Right lobe of liver (tissue), 6 donors: ENCODE data around the gene RMC1. TPM values are rescaled to one million over a fixed set of nuclear protein-coding genes. Genes with fewer than 3 reads are reported as not detected.
A peak's percentile ranks its signal among the peaks of the same experiment; 100 is the strongest.

Experiments used
- ATAC-seq, 4 donors: fragments of 200-7000 bp; cut with Tn5 transposase; one replicate each; pipeline ENCODE4 v1.9.1; 2020; ENCODE audit warnings: mild to moderate bottlenecking in 4 of 4, moderate library complexity in 4 of 4
- DNase-seq, 3 donors: peaks; one replicate each; pipeline ENCODE4 v3.0.0-alpha.2; 2020
- H3K27ac ChIP-seq, 3 donors: fragments of 200-600 bp; one replicate each; pipeline ENCODE4 v1.8.0; 2022
- H3K27me3 ChIP-seq, 2 donors: fragments of 200-600 bp; one replicate each; pipeline ENCODE4 v1.8.0; 2022
- H3K36me3 ChIP-seq, 4 donors: fragments of 200-600 bp; sonication (generic) in 1 of 4; one replicate each; pipeline versions ENCODE4 v1.5.1 to v1.8.0; 2017 to 2022; ENCODE audit warnings: control low read depth in 1 of 4
- H3K4me1 ChIP-seq, 4 donors: fragments of 200-600 bp; sonication (generic) in 1 of 4; one replicate each; pipeline versions ENCODE4 v1.5.1 to v1.8.0; 2017 to 2022; ENCODE audit warnings: control low read depth in 1 of 4
- H3K4me3 ChIP-seq, 3 donors: fragments of 200-600 bp; one replicate each; pipeline ENCODE4 v1.8.0; 2022
- H3K9me3 ChIP-seq, 4 donors: fragments of 200-600 bp; sonication (generic) in 1 of 4; one replicate each; pipeline versions ENCODE4 v1.5.1 to v1.8.0; 2017 to 2022; ENCODE audit warnings: control low read depth in 1 of 4
- CTCF ChIP-seq, 4 donors: fragments of 200-600 bp in 3 of 4; fragments of 450-650 bp in 1 of 4; IDR thresholded peaks; one replicate each; pipeline versions ENCODE4 v1.5.1 to v1.8.0; 2016 to 2022; ENCODE audit warnings: antibody characterized with exemption in 4 of 4, mild to moderate bottlenecking in 2 of 4
- POLR2A ChIP-seq: fragments of 450-650 bp; IDR thresholded peaks from one replicate; pipeline ENCODE4 v1.6.1; 2017; ENCODE audit warnings: antibody characterized with exemption, mild to moderate bottlenecking
- WGBS: methylation state at CpG from one replicate; pipeline ENCODE4 v1.1.6; 2018; ENCODE audit warnings: low coverage, low lambda C conversion rate; ENCODE audit not compliant: insufficient coverage; ENCODE audit errors: missing lambda C conversion rate; 5-methylcytosine and 5-hydroxymethylcytosine counted together
- intact Hi-C, 2 donors: fragments of 100-400 bp; cut with DNase I; formaldehyde crosslinking; loops; one replicate each; pipeline versions ENCODE4 v1.11.2 to v1.14.1; 2022
- small RNA-seq, 2 experiments: library from RNA; depleted of rRNA; stranded (forward); fragments of <200 nt; gene quantifications; one replicate each; pipeline ENCODE3, GENCODE V24; 2016
- total RNA-seq, 6 experiments: library from RNA; depleted of rRNA in 2 of 6; stranded (reverse); fragments of >200 nt in 2 of 6; fragmentation: NEBNext Ultra II Directional in 3 of 6; extraction: Animal tissue kit (Norgen Biotek cat#: 25700) in 3 of 6; gene quantifications; one replicate each; pipeline versions ENCODE4 v1.1.0 to v1.2.4, GENCODE V29; 2016 to 2023
- donor health status: DM: no; HTN: yes; CAD: no.
- donor health status: DM: no; HTN: no; CAD: no.
- donor health status: DM: no; HTN: no; CAD: no.
- donor health status: DM: no; HTN: yes; CAD: no.
- donor health status: DM: no; HTN: yes; CAD: no.

The RMC1 gene
- total RNA-seq, 6 experiments from 2014 or later = 16.8 to 24.5 (median 21.9) TPM

- DNase-seq (no peak), ATAC-seq (no peak)
- H3K9me3 ChIP-seq = no peaks in the 10 kb centered on the region
- no peaks in the 10 kb centered on the region for H3K36me3 ChIP-seq
- 93% methylated on average over 2 of the region's 6 CpGs for WGBS
- TF ChIP-seq CTCF (IDR thresholded peaks at IDR 0.05) = no peak
- no peak for TF ChIP-seq POLR2A
- H3K4me3 ChIP-seq = no peak overlapping the region
- intact Hi-C loops = loop anchor here in 1 of 2 donors (10.0 kb wide), 1 partner anchor 53 kb away; no protein-coding TSS in a partner anchor
- H3K4me1 ChIP-seq = peaks cover 0 to 22% (median 3%) of the 10 kb centered on the region in 4 donors
- peak overlapping the region in 1 of 3 donors; percentile 10 for H3K27ac ChIP-seq
- no peaks in the 10 kb centered on the region for H3K27me3 ChIP-seq
These were observed 74.9 kb downstream of the RMC1 start for GRCh38 chr18:23578067-23578701.

GRCh38 chr18:23578891-23579653 lies 75.8 kb downstream of the RMC1 start:
- Histone ChIP-seq H3K9me3 (no peaks in the 10 kb centered on the region), H3K4me1 (peaks cover 0 to 25% (median 5%) of the 10 kb centered on the region in 4 donors), H3K27me3 (no peaks in the 10 kb centered on the region), H3K27ac (peak overlapping the region in 1 of 3 donors; percentile 43), H3K4me3 (no peak overlapping the region), H3K36me3 (no peaks in the 10 kb centered on the region)
- intact Hi-C loops = loop anchor here in 1 of 2 donors (10.0 kb wide), 1 partner anchor 54 kb away; no protein-coding TSS in a partner anchor
- ATAC-seq (peak; percentile 40 to 79 (median 66)), DNase-seq (no peak)
- TF ChIP-seq POLR2A (no peak), CTCF (IDR thresholded peaks at IDR 0.05) (no peak)
- 85% methylated on average over 8 of the region's 8 CpGs for WGBS

GRCh38 chr18:23580677-23581367 lies 77.5 kb downstream of the RMC1 start:
- ATAC-seq (no peak), DNase-seq (no peak)
- 92% methylated on average over 4 of the region's 6 CpGs for WGBS

More at GRCh38 chr18:23580677-23581367, 77.5 kb downstream of the RMC1 start:
- Histone ChIP-seq H3K4me3 (no peak overlapping the region), H3K4me1 (peaks cover 0 to 40% (median 10%) of the 10 kb centered on the region in 4 donors), H3K9me3 (no peaks in the 10 kb centered on the region), H3K27ac (no peak overlapping the region), H3K27me3 (no peaks in the 10 kb centered on the region), H3K36me3 (no peaks in the 10 kb centered on the region)
- intact Hi-C loops = no loop called here
- TF ChIP-seq POLR2A (no peak), CTCF (IDR thresholded peaks at IDR 0.05) (no peak)

Small RNAs within 50 kb of the gene (small RNA-seq; reads per million reads assigned to genes)
- gene AC026634.1 = 0 reads per million in 2 experiments
- gene RF00019 = 0 reads per million in 2 experiments

Other genes starting within 250 kb of the RMC1 start
- 10 to 100 TPM; 41.3 to 59.5 (median 50.4) TPM for gene RIOK3, start 50.2 kb upstream of the RMC1 start, total RNA-seq
- gene NPC1, start 83.0 kb downstream of the RMC1 start, total RNA-seq = 10 to 100 TPM; 11.9 to 31.2 (median 20.0) TPM
- 1 to 10 TPM in 4 of 6 experiments, under 1 TPM in 2; 0.39 to 4.8 (median 1.1) TPM for gene ANKRD29, start 159.4 kb downstream of the RMC1 start, total RNA-seq
- gene LAMA3, start 185.9 kb downstream of the RMC1 start, total RNA-seq = 1 to 10 TPM; 1.3 to 5.0 (median 3.0) TPM